ENCODE data around the gene POLDIP2. TPM values are rescaled to one million over a fixed set of nuclear protein-coding genes. Genes with fewer than 3 reads are reported as not detected.

The POLDIP2 gene
- total and polyA plus RNA-seq, 12 donors: 66.4 to 176 (median 152) TPM

GRCh38 chr17:28369684-28370034, 12.3 kb upstream of the POLDIP2 start:
- DNase-seq: no peak
- no peak for TF ChIP-seq CTCF (IDR thresholded peaks at IDR 0.05)
- Histone ChIP-seq H3K36me3 (peaks cover 0 to 10% (median 0%) of the 10 kb centered on the region in 9 donors), H3K27me3 (peaks cover 0 to 22% (median 0%) of the 10 kb centered on the region in 7 donors), H3K4me1 (peaks cover 4 to 40% (median 29%) of the 10 kb centered on the region in 9 donors), H3K4me3 (peak overlapping the region in 6 of 10 donors; percentile 3 to 29 (median 18)), H3K9me3 (no peaks in the 10 kb centered on the region), H3K27ac (peak overlapping the region in 9 of 10 donors; percentile 61 to 85 (median 79))
- WGBS, 2 donors: 65 to 74% methylated on average over 10 of the region's 10 CpGs
- intact Hi-C loops (cut with DNase I): no loop called here
- ATAC-seq: peak in 1 of 8 donors; percentile 4

- TF ChIP-seq CTCF (IDR thresholded peaks at IDR 0.05): no peak
- DNase-seq: no peak
- Histone ChIP-seq H3K27me3 (peaks cover 0 to 22% (median 0%) of the 10 kb centered on the region in 7 donors), H3K9me3 (no peaks in the 10 kb centered on the region), H3K4me1 (peaks cover 4 to 40% (median 29%) of the 10 kb centered on the region in 9 donors), H3K36me3 (peaks cover 0 to 15% (median 3%) of the 10 kb centered on the region in 9 donors), H3K4me3 (peak overlapping the region in 1 of 10 donors; percentile 14), H3K27ac (peak overlapping the region in 6 of 10 donors; percentile 26 to 85 (median 79))
- ATAC-seq: no peak
- 90 to 91% methylated on average over 23 of the region's 23 CpGs for WGBS, 2 donors
- intact Hi-C loops (cut with DNase I): no loop called here
Observed at GRCh38 chr17:28368915-28369683, 11.8 kb upstream of the POLDIP2 start.

GRCh38 chr17:28368306-28368831, 11.0 kb upstream of the POLDIP2 start:
- TF ChIP-seq CTCF (IDR thresholded peaks at IDR 0.05): no peak
- H3K27ac ChIP-seq: no peak overlapping the region
- H3K9me3 ChIP-seq: no peaks in the 10 kb centered on the region
- peaks cover 4 to 37% (median 28%) of the 10 kb centered on the region in 9 donors for H3K4me1 ChIP-seq
- no peak overlapping the region for H3K4me3 ChIP-seq
- no peak for DNase-seq
- ATAC-seq: no peak
- peaks cover 0 to 23% (median 6%) of the 10 kb centered on the region in 9 donors for H3K36me3 ChIP-seq
- WGBS, 2 donors: 85 to 88% methylated on average over 5 of the region's 5 CpGs
- peaks cover 0 to 18% (median 0%) of the 10 kb centered on the region in 7 donors for H3K27me3 ChIP-seq
- intact Hi-C loops (cut with DNase I): no loop called here

- ATAC-seq (no peak), DNase-seq (no peak)
- WGBS, 2 donors: 91 to 93% methylated on average over 21 of the region's 21 CpGs
- H3K27ac ChIP-seq: no peak overlapping the region
- H3K4me1 ChIP-seq: peaks cover 1 to 31% (median 22%) of the 10 kb centered on the region in 9 donors
- intact Hi-C loops (cut with DNase I): no loop called here
- no peak overlapping the region for H3K4me3 ChIP-seq
- no peak for TF ChIP-seq CTCF (IDR thresholded peaks at IDR 0.05)
- peaks cover 0 to 29% (median 6%) of the 10 kb centered on the region in 9 donors for H3K36me3 ChIP-seq
- peaks cover 0 to 12% (median 0%) of the 10 kb centered on the region in 7 donors for H3K27me3 ChIP-seq
- H3K9me3 ChIP-seq: no peaks in the 10 kb centered on the region
Observed at GRCh38 chr17:28367641-28368305, 10.4 kb upstream of the POLDIP2 start.
